ENCODE results near the gene SSMEM1. TPM values are rescaled to one million over a fixed set of nuclear protein-coding genes. Genes with fewer than 3 reads are reported as not detected.

The SSMEM1 gene
- total and polyA plus RNA-seq, 9 of the 15 experiments (the other 6 are each of a cell fraction or from before 2014, with no cell fraction given): 0.10 to 0.28 (median 0.18) TPM; not detected in 4

Other genes with a start within 250 kb of the SSMEM1 start
Only the 7 nearest of the 8 such genes appear.
- 39.9 and 58.3 TPM in 2 replicates for gene ZC3HC1, start 156.5 kb upstream of the SSMEM1 start, total RNA-seq (2014; rRNA removed)
- gene ZC3HC1, start 156.5 kb upstream of the SSMEM1 start, total RNA-seq (2014; rRNA removed; fragmentation: Illumina TruSeq; extraction: Trizol): 57.9 and 58.7 TPM in 2 replicates
- 60.8 and 61.1 TPM in 2 replicates for gene ZC3HC1, start 156.5 kb upstream of the SSMEM1 start, total RNA-seq (2015; rRNA removed; fragmentation: Illumina TruSeq; extraction: Trizol)
- gene ZC3HC1, start 156.5 kb upstream of the SSMEM1 start, total RNA-seq (2021): 61.3 and 61.5 TPM in 2 replicates
- 86.1 and 93.1 TPM in 2 replicates for gene ZC3HC1, start 156.5 kb upstream of the SSMEM1 start, polyA plus RNA-seq (2011; rRNA removed)
- gene ZC3HC1, start 156.5 kb upstream of the SSMEM1 start, polyA plus RNA-seq (2014; fragmentation: Illumina TruSeq; extraction: Trizol): 79.1 and 88.3 TPM in 2 replicates
- gene ZC3HC1, start 156.5 kb upstream of the SSMEM1 start, polyA plus RNA-seq (2014; fragmentation: Nextera tagmentation; extraction: Ambion mirVana): 100 to 1,000 TPM; 182 to 184 TPM
- gene ZC3HC1, start 156.5 kb upstream of the SSMEM1 start, polyA plus RNA-seq (2014; rRNA removed): 41.4 and 53.6 TPM in 2 replicates
- 23.7 and 25.6 TPM in 2 replicates for gene KLHDC10, start 137.3 kb upstream of the SSMEM1 start, total RNA-seq (2014; rRNA removed)
- 31.4 and 33.3 TPM in 2 replicates for gene KLHDC10, start 137.3 kb upstream of the SSMEM1 start, total RNA-seq (2014; rRNA removed; fragmentation: Illumina TruSeq; extraction: Trizol)
- 32.3 and 39.3 TPM in 2 replicates for gene KLHDC10, start 137.3 kb upstream of the SSMEM1 start, total RNA-seq (2015; rRNA removed; fragmentation: Illumina TruSeq; extraction: Trizol)
- gene KLHDC10, start 137.3 kb upstream of the SSMEM1 start, total RNA-seq (2021): 38.7 and 41.7 TPM in 2 replicates
- gene KLHDC10, start 137.3 kb upstream of the SSMEM1 start, polyA plus RNA-seq (2011; rRNA removed): 80.5 and 117 TPM in 2 replicates
- gene KLHDC10, start 137.3 kb upstream of the SSMEM1 start, polyA plus RNA-seq (2014; fragmentation: Illumina TruSeq; extraction: Trizol): 27.8 and 32.0 TPM in 2 replicates
- gene KLHDC10, start 137.3 kb upstream of the SSMEM1 start, polyA plus RNA-seq (2014; fragmentation: Nextera tagmentation; extraction: Ambion mirVana): 10 to 100 TPM in 1 of 2 experiments, 1 to 10 TPM in 1; 9.8 to 11.3 TPM
- gene KLHDC10, start 137.3 kb upstream of the SSMEM1 start, polyA plus RNA-seq (2014; rRNA removed): 24.2 and 25.4 TPM in 2 replicates
- gene TMEM209, start 2.5 kb upstream of the SSMEM1 start, total RNA-seq (2014; rRNA removed): 36.8 and 37.9 TPM in 2 replicates
- 77.2 and 88.2 TPM in 2 replicates for gene TMEM209, start 2.5 kb upstream of the SSMEM1 start, total RNA-seq (2014; rRNA removed; fragmentation: Illumina TruSeq; extraction: Trizol)
- 67.3 and 75.1 TPM in 2 replicates for gene TMEM209, start 2.5 kb upstream of the SSMEM1 start, total RNA-seq (2015; rRNA removed; fragmentation: Illumina TruSeq; extraction: Trizol)
- gene TMEM209, start 2.5 kb upstream of the SSMEM1 start, total RNA-seq (2021): 68.9 and 76.6 TPM in 2 replicates
- gene TMEM209, start 2.5 kb upstream of the SSMEM1 start, polyA plus RNA-seq (2011; rRNA removed): 116 and 182 TPM in 2 replicates
- 72.4 and 88.5 TPM in 2 replicates for gene TMEM209, start 2.5 kb upstream of the SSMEM1 start, polyA plus RNA-seq (2014; fragmentation: Illumina TruSeq; extraction: Trizol)
- gene TMEM209, start 2.5 kb upstream of the SSMEM1 start, polyA plus RNA-seq (2014; fragmentation: Nextera tagmentation; extraction: Ambion mirVana): 10 to 100 TPM; 74.6 to 82.1 TPM
- gene TMEM209, start 2.5 kb upstream of the SSMEM1 start, polyA plus RNA-seq (2014; rRNA removed): 42.7 and 48.0 TPM in 2 replicates
- 0.24 TPM in 1 of 2 replicates, not detected in the other for gene CPA2, start 59.0 kb downstream of the SSMEM1 start, total RNA-seq (2014; rRNA removed)
- gene CPA2, start 59.0 kb downstream of the SSMEM1 start, total RNA-seq (2014; rRNA removed; fragmentation: Illumina TruSeq; extraction: Trizol): not detected in 2 replicates
- gene CPA2, start 59.0 kb downstream of the SSMEM1 start, total RNA-seq (2015; rRNA removed; fragmentation: Illumina TruSeq; extraction: Trizol): not detected in 2 replicates
- gene CPA2, start 59.0 kb downstream of the SSMEM1 start, total RNA-seq (2021): 0.84 and 1.2 TPM in 2 replicates
- gene CPA2, start 59.0 kb downstream of the SSMEM1 start, polyA plus RNA-seq (2011; rRNA removed): 0.11 TPM in 1 of 2 replicates, not detected in the other
- 0.09 TPM in 1 of 2 replicates, not detected in the other for gene CPA2, start 59.0 kb downstream of the SSMEM1 start, polyA plus RNA-seq (2014; fragmentation: Illumina TruSeq; extraction: Trizol)
- under 1 TPM in 1 of 2 experiments, not detected in 1; 0.04 TPM for gene CPA2, start 59.0 kb downstream of the SSMEM1 start, polyA plus RNA-seq (2014; fragmentation: Nextera tagmentation; extraction: Ambion mirVana)
- 0.05 and 0.20 TPM in 2 replicates for gene CPA2, start 59.0 kb downstream of the SSMEM1 start, polyA plus RNA-seq (2014; rRNA removed)
- not detected in 2 replicates for gene CPA4, start 85.3 kb downstream of the SSMEM1 start, total RNA-seq (2014; rRNA removed)
- gene CPA4, start 85.3 kb downstream of the SSMEM1 start, total RNA-seq (2014; rRNA removed; fragmentation: Illumina TruSeq; extraction: Trizol): not detected in 2 replicates
- not detected in 2 replicates for gene CPA4, start 85.3 kb downstream of the SSMEM1 start, total RNA-seq (2015; rRNA removed; fragmentation: Illumina TruSeq; extraction: Trizol)
- gene CPA4, start 85.3 kb downstream of the SSMEM1 start, total RNA-seq (2021): not detected in 2 replicates
- 0.05 TPM in 1 of 2 replicates, not detected in the other for gene CPA4, start 85.3 kb downstream of the SSMEM1 start, polyA plus RNA-seq (2011; rRNA removed)
- not detected in 2 replicates for gene CPA4, start 85.3 kb downstream of the SSMEM1 start, polyA plus RNA-seq (2014; fragmentation: Illumina TruSeq; extraction: Trizol)
- not detected for gene CPA4, start 85.3 kb downstream of the SSMEM1 start, polyA plus RNA-seq (2014; fragmentation: Nextera tagmentation; extraction: Ambion mirVana)
- not detected in 2 replicates for gene CPA4, start 85.3 kb downstream of the SSMEM1 start, polyA plus RNA-seq (2014; rRNA removed)
- 0.16 and 0.23 TPM in 2 replicates for gene CPA5, start 137.0 kb downstream of the SSMEM1 start, total RNA-seq (2014; rRNA removed)
- gene CPA5, start 137.0 kb downstream of the SSMEM1 start, total RNA-seq (2014; rRNA removed; fragmentation: Illumina TruSeq; extraction: Trizol): 0.29 and 0.91 TPM in 2 replicates
- 0.26 and 0.94 TPM in 2 replicates for gene CPA5, start 137.0 kb downstream of the SSMEM1 start, total RNA-seq (2015; rRNA removed; fragmentation: Illumina TruSeq; extraction: Trizol)
- gene CPA5, start 137.0 kb downstream of the SSMEM1 start, total RNA-seq (2021): 0.18 and 0.22 TPM in 2 replicates
- 0.14 and 0.50 TPM in 2 replicates for gene CPA5, start 137.0 kb downstream of the SSMEM1 start, polyA plus RNA-seq (2011; rRNA removed)
- gene CPA5, start 137.0 kb downstream of the SSMEM1 start, polyA plus RNA-seq (2014; fragmentation: Illumina TruSeq; extraction: Trizol): 0.24 and 1.00 TPM in 2 replicates
- gene CPA5, start 137.0 kb downstream of the SSMEM1 start, polyA plus RNA-seq (2014; fragmentation: Nextera tagmentation; extraction: Ambion mirVana): 1 to 10 TPM; 1.0 to 2.4 TPM
- 0.11 and 0.13 TPM in 2 replicates for gene CPA5, start 137.0 kb downstream of the SSMEM1 start, polyA plus RNA-seq (2014; rRNA removed)
- not detected in 2 replicates for gene CPA1, start 172.6 kb downstream of the SSMEM1 start, total RNA-seq (2014; rRNA removed)
- gene CPA1, start 172.6 kb downstream of the SSMEM1 start, total RNA-seq (2014; rRNA removed; fragmentation: Illumina TruSeq; extraction: Trizol): not detected in 2 replicates
- not detected in 2 replicates for gene CPA1, start 172.6 kb downstream of the SSMEM1 start, total RNA-seq (2015; rRNA removed; fragmentation: Illumina TruSeq; extraction: Trizol)
- 6.5 and 9.7 TPM in 2 replicates for gene CPA1, start 172.6 kb downstream of the SSMEM1 start, total RNA-seq (2021)
- gene CPA1, start 172.6 kb downstream of the SSMEM1 start, polyA plus RNA-seq (2011; rRNA removed): not detected in 2 replicates
- not detected in 2 replicates for gene CPA1, start 172.6 kb downstream of the SSMEM1 start, polyA plus RNA-seq (2014; fragmentation: Illumina TruSeq; extraction: Trizol)
- gene CPA1, start 172.6 kb downstream of the SSMEM1 start, polyA plus RNA-seq (2014; fragmentation: Nextera tagmentation; extraction: Ambion mirVana): not detected
- not detected in 2 replicates for gene CPA1, start 172.6 kb downstream of the SSMEM1 start, polyA plus RNA-seq (2014; rRNA removed)